H1 (cell line): Measurements from ENCODE around the gene ARMS2.

Experiments used
- BACH1 ChIP-seq: IDR thresholded peaks from 2 replicates; pipeline ENCODE4 v1.6.1; 2012; ENCODE audit warnings: low read length, improper control_type of control experiment
- CEBPB ChIP-seq: IDR thresholded peaks from 2 replicates; pipeline ENCODE4 v1.6.1; 2012; ENCODE audit warnings: low read depth, low read length
- CTCF ChIP-seq, 3 experiments: IDR thresholded peaks; 1 replicate in 2 of 3; 2 replicates in 1 of 3; pipeline versions ENCODE4 v1.5.1 to v1.6.1; 2011; ENCODE audit warnings: low read length in 3 of 3, mild to moderate bottlenecking in 3 of 3, inconsistent platforms in 2 of 3, low read depth in 1 of 3, moderate library complexity in 1 of 3; ENCODE audit not compliant: insufficient read depth in 1 of 3; ENCODE audit errors: control extremely low read depth in 1 of 3
- EP300 ChIP-seq, 2 experiments: IDR thresholded peaks; 1 replicate in 1 of 2; 2 replicates in 1 of 2; pipeline ENCODE4 v1.6.1; 2011 to 2012; ENCODE audit warnings: low read depth in 2 of 2, low read length in 2 of 2, mild to moderate bottlenecking in 2 of 2, borderline replicate concordance in 1 of 2, inconsistent platforms in 1 of 2, moderate library complexity in 1 of 2
- GABPA ChIP-seq: IDR thresholded peaks from 2 replicates; pipeline ENCODE4 v1.6.1; 2011; ENCODE audit warnings: mild to moderate bottlenecking, low read length, moderate library complexity, borderline replicate concordance; ENCODE audit not compliant: insufficient read depth
- MAX ChIP-seq: IDR thresholded peaks from 2 replicates; pipeline ENCODE4 v1.6.1; 2012; ENCODE audit warnings: inconsistent platforms
- POLR2A ChIP-seq, 2 experiments: IDR thresholded peaks; 1 replicate in 1 of 2; 2 replicates in 1 of 2; pipeline ENCODE4 v1.6.1; 2011; ENCODE audit warnings: low read depth in 2 of 2, low read length in 2 of 2, mild to moderate bottlenecking in 2 of 2; ENCODE audit errors: control extremely low read depth in 1 of 2
- RAD21 ChIP-seq, 2 experiments: IDR thresholded peaks in 1 of 2; conservative IDR thresholded peaks in 1 of 2; 2 replicates each; pipeline ENCODE4 v1.6.1; 2011; ENCODE audit warnings: low read depth in 2 of 2, low read length in 2 of 2, improper control_type of control experiment in 1 of 2, inconsistent platforms in 1 of 2, mild to moderate bottlenecking in 1 of 2, moderate library complexity in 1 of 2
- TCF12 ChIP-seq: IDR thresholded peaks from 2 replicates; pipeline ENCODE4 v1.6.1; 2011; ENCODE audit warnings: low read depth, mild to moderate bottlenecking, low read length
- USF2 ChIP-seq: IDR thresholded peaks from 2 replicates; pipeline ENCODE4 v1.6.1; 2011; ENCODE audit warnings: low read length, improper control_type of control experiment

GRCh38 chr10:122476333-122476695 lies 21.9 kb downstream of the ARMS2 start:
- TF ChIP-seq CTCF (IDR thresholded peaks at IDR 0.05; ENCODE audit: control extremely low read depth in 1 of 3, insufficient read depth in 1 of 3, low read depth in 1 of 3, low read length in 3 of 3) (no peak), MAX (no peak), BACH1 (no peak), POLR2A (IDR thresholded peaks at IDR 0.05; ENCODE audit: control extremely low read depth in 1 of 2, low read depth in 2 of 2, low read length in 2 of 2) (no peak), TCF12 (no peak), RAD21 (IDR thresholded peaks at IDR 0.05 in 1 of 2, conservative IDR thresholded peaks at IDR 0.05 in 1 of 2; ENCODE audit: low read depth in 2 of 2, low read length in 2 of 2) (no peak), CEBPB (no peak), EP300 (IDR thresholded peaks at IDR 0.05; ENCODE audit: borderline replicate concordance in 1 of 2, low read depth in 2 of 2, low read length in 2 of 2) (no peak), USF2 (no peak), GABPA (no peak)
